Peyer's patch (tissue), 4 donors: ENCODE results near the gene ATP5ME. TPM values are rescaled to one million over a fixed set of nuclear protein-coding genes. Genes with fewer than 3 reads are reported as not detected.
A peak's percentile ranks its signal among the peaks of the same experiment; 100 is the strongest.

ENCODE experiments used
- DNase-seq, 3 donors: peaks; one replicate each; pipeline ENCODE4 v3.0.0-alpha.2; 2017 to 2019
- H3K27ac ChIP-seq, 4 donors: fragments of 200-600 bp; sonication (generic); one replicate each; pipeline ENCODE4 v1.5.1; 2016 to 2019
- H3K27me3 ChIP-seq, 2 donors: fragments of 200-600 bp; sonication (generic); one replicate each; pipeline ENCODE4 v1.5.1; 2019
- H3K36me3 ChIP-seq, 3 donors: fragments of 200-600 bp; sonication (generic); one replicate each; pipeline ENCODE4 v1.5.1; 2016 to 2019
- H3K4me1 ChIP-seq, 4 donors: fragments of 200-600 bp; sonication (generic); one replicate each; pipeline ENCODE4 v1.5.1; 2016 to 2019
- H3K4me3 ChIP-seq, 4 donors: fragments of 200-600 bp; sonication (generic); 1 replicate in 3 of 4; 2 replicates in 1 of 4; pipeline ENCODE4 v1.5.1; 2016 to 2019; ENCODE audit warnings: mild to moderate bottlenecking in 1 of 4
- H3K9me3 ChIP-seq, 4 donors: fragments of 200-600 bp; sonication (generic); one replicate each; pipeline ENCODE4 v1.5.1; 2016 to 2019; ENCODE audit warnings: mild to moderate bottlenecking in 1 of 4
- POLR2A ChIP-seq, 2 donors: fragments of 450-650 bp; IDR thresholded peaks; one replicate each; pipeline ENCODE4 v1.5.1; 2017; ENCODE audit warnings: antibody characterized with exemption in 2 of 2, mild to moderate bottlenecking in 2 of 2, moderate library complexity in 2 of 2
- total RNA-seq, 4 donors: library from RNA; depleted of rRNA; stranded (reverse); fragments of >200 nt; gene quantifications; one replicate each; pipeline ENCODE4 v1.1.0, GENCODE V29; 2016
- TF ChIP-seq, protein P1 (sequence below), 6 experiments: fragments of 450-650 bp in 4 of 6; fragments of 200-600 bp in 2 of 6; sonication (generic) in 1 of 6; IDR thresholded peaks; one replicate each; pipeline ENCODE4 v1.5.1; 2017 to 2019; ENCODE audit warnings: antibody characterized with exemption in 6 of 6, mild to moderate bottlenecking in 3 of 6, moderate library complexity in 1 of 6

The ATP5ME gene
- total RNA-seq, 4 donors from 2014 or later, result 102 to 259 (median 184) TPM

DNA sequence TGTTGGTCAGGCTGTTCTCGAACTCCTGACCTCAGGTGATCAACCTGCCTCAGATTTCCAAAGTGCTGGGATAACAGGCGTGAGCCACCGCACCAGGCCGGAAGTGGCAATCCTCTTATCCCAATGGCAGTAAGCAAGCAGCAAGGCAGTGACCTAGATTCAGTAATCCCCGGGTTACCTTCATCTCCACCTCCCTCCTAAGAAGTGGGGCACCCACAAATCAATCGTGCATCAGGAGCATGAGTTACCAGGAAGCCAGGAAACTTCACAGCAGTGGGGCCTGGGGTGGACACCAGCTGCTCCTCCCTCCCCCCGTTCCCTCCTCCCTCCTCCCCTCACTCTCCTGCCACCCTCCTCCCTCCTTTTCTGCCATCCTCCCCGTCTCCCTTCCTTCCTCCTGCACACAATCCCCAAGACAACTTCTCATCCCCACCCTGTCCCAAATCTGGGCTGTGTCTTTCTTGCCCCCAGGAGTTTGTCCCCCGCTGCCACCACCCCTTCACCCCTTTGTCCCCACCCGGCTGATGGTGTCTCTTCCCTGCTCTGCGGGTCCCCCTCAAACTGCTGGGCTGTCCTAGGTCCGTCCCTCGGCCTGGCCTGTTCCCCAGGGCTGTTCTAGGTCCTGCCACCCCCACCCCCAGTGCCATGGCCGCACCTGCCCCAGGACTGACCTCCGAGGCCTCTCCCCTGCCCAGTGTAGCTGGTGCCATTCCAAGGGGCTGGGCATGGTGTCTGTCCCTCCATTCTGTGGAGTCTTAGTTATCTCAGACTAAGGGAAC, 46.5 kb downstream of the ATP5ME start:
- Histone ChIP-seq H3K9me3 (no peaks in the 10 kb centered on the region), H3K27me3 (no peaks in the 10 kb centered on the region), H3K4me3 (no peak overlapping the region), H3K27ac (no peak overlapping the region), H3K36me3 (no peaks in the 10 kb centered on the region), H3K4me1 (no peaks in the 10 kb centered on the region)
- TF ChIP-seq, protein P1, sequence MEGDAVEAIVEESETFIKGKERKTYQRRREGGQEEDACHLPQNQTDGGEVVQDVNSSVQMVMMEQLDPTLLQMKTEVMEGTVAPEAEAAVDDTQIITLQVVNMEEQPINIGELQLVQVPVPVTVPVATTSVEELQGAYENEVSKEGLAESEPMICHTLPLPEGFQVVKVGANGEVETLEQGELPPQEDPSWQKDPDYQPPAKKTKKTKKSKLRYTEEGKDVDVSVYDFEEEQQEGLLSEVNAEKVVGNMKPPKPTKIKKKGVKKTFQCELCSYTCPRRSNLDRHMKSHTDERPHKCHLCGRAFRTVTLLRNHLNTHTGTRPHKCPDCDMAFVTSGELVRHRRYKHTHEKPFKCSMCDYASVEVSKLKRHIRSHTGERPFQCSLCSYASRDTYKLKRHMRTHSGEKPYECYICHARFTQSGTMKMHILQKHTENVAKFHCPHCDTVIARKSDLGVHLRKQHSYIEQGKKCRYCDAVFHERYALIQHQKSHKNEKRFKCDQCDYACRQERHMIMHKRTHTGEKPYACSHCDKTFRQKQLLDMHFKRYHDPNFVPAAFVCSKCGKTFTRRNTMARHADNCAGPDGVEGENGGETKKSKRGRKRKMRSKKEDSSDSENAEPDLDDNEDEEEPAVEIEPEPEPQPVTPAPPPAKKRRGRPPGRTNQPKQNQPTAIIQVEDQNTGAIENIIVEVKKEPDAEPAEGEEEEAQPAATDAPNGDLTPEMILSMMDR (IDR thresholded peaks at IDR 0.05), result no peak
- TF ChIP-seq POLR2A (IDR thresholded peaks at IDR 0.05), result no peak
- peak in 1 of 3 donors; percentile 15 for DNase-seq

DNA sequence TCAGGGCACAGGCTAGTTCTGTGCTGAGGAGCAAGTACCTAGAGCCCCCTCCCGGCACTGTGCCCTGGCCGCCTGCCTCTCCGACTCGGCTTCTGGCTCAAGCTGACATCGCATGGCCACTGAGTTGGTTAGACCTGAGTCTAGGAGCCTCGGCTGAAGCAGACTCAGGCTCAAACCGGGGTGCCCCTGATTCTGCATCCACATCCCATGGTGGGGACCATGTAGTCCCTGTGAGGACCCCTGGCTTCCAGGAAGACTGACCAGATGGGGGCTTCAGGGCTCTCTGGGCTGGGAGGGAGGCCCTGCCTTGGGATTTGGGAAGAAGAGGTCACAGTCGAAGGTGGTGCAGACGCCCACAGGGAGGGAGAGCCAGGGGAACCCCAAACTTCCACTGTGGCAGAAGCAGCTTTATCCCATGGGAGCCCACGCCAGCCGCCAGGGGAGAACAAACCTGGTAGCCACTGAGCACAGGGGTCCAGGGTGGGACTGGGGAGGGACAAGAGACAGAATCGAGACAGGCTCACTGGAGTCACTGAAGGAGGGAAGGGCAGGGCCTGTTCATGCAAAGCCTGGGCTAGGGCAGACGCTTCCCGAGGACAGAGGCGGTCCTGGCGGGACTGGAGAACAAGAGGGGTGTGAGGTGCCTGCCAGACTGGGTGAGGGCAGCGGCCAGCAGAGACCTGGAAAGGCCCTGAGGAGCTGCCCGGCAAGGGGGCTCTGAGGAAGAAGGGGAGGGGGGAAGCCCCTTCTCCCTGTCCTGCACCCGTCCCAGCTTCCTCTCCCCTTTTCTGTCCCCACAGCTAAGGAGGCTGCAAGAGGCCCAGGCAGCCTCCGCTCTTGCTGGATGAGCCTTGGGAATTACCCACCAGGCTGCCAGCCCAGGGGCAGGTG, 47.6 kb downstream of the ATP5ME start:
- DNase-seq, result no peak
- Histone ChIP-seq H3K4me1 (no peaks in the 10 kb centered on the region), H3K4me3 (no peak overlapping the region), H3K27ac (no peak overlapping the region), H3K9me3 (no peaks in the 10 kb centered on the region), H3K36me3 (no peaks in the 10 kb centered on the region), H3K27me3 (no peaks in the 10 kb centered on the region)
- TF ChIP-seq, protein P1 (IDR thresholded peaks at IDR 0.05), result no peak
- TF ChIP-seq POLR2A (IDR thresholded peaks at IDR 0.05), result no peak

DNA sequence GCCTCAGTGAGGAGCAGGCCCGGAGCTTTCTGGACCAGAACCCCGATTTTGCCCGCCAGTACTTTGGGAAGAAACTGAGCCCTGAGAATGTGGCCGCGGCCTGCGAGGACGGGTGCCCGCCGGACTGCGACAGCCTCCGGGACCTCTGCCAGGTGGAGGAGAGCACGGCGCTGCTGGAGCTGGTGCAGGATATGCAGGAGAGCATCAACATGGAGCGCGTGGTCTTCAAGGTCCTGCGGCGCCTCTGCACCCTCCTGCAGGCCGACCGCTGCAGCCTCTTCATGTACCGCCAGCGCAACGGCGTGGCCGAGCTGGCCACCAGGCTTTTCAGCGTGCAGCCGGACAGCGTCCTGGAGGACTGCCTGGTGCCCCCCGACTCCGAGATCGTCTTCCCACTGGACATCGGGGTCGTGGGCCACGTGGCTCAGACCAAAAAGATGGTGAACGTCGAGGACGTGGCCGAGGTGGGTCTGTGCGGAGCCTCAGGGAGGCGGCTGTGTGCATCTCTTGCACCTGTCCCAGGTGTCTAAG, 48.4 kb downstream of the ATP5ME start:
- H3K4me3 ChIP-seq, result no peak overlapping the region
- peak in 1 of 3 donors; percentile 43 for DNase-seq
- H3K27ac ChIP-seq, result no peak overlapping the region
- no peaks in the 10 kb centered on the region for H3K4me1 ChIP-seq
- H3K36me3 ChIP-seq, result no peaks in the 10 kb centered on the region
- no peaks in the 10 kb centered on the region for H3K9me3 ChIP-seq
- H3K27me3 ChIP-seq, result no peaks in the 10 kb centered on the region
- TF ChIP-seq POLR2A (IDR thresholded peaks at IDR 0.05), result no peak
- TF ChIP-seq, protein P1 (IDR thresholded peaks at IDR 0.05), result no peak

- Histone ChIP-seq H3K27me3 (no peaks in the 10 kb centered on the region), H3K27ac (no peak within 1 kb of the TSS), H3K4me1 (no peaks in the 10 kb centered on the region), H3K9me3 (no peaks in the 10 kb centered on the region), H3K4me3 (no peak within 1 kb of the TSS), H3K36me3 (no peaks in the 10 kb centered on the region)
- DNase-seq, result peak in 1 of 3 donors; percentile 37
- no peak for TF ChIP-seq POLR2A (IDR thresholded peaks at IDR 0.05)
- TF ChIP-seq, protein P1 (IDR thresholded peaks at IDR 0.05), result no peak
Measured at GRCh38 chr4:624705-625590, 49.1 kb downstream of the ATP5ME start, which contains the start of gene PDE6B. TSS of gene PDE6B (plus strand) at chr4:625573. CDS start at chr4:625627, 54 bp downstream.
